NCI-H1092 (cell line): Measurements from ENCODE around the gene COLEC11.
"Not testable (repeated sequence)": the region's sequence is repeated elsewhere in the genome, so short reads cannot be mapped to it uniquely, and the experiment has no call there.

ENCODE experiments used
- DNase-seq: peaks from one replicate; lab custom pipeline; 2025; lab: John Stamatoyannopoulos, UW

Gene COLEC11

GRCh38 chr2:3625186-3625585 is 30.3 kb downstream of the COLEC11 start:
- no peak for DNase-seq

- DNase-seq: no peak
Measured at GRCh38 chr2:3626118-3626811, 31.4 kb downstream of the COLEC11 start.

GRCh38 chr2:3626812-3627499 is 32.0 kb downstream of the COLEC11 start:
- no peak for DNase-seq

DNA sequence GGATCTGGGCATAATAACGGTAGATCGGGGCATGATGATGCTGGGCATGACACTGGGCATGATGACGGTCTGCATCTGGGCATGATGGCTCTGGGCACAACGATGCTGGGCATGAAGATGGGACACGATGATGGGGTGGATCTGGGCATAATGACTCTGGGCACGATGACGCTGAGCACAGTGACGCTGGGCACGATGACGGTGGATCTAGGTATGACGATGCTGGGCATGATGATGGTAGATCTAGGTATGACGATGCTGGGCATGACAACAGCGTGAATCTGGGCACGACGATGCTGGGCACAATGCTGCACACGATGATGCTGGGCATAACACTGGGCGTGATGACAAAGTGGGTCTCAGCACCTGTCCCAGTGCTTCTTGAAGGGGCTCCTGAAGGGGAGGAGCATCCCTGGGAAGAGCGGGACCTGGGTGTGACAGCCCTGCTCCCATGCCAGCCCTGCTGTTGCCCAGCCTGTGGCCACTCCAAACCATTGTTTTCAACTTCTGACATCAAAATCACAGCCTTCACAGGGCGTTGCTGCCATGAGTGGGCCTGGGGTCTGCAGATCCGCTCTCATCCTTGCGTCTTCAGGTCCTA is 32.7 kb downstream of the COLEC11 start:
- DNase-seq: no peak

DNA sequence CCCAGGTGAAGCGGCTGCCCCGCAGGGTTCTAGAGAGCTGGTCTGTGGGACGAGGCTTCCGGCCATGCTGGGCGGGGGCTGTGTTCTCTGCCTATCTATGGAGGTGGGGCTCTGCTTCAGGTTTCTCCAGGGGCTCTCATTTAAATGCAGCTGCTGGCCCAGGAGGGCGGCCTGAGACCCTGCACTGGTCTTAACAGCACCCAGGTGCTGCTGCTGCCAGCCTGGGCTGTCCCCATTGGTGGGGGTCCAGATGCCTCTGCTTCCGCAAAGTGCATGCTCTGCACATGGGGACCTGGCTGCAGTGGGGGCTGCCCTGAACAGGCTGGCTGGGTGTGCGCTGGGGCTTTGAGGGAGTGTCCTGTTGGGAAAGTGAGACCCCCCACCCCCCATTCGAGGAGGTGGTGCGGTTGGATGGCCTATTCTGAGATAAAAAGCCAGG is 33.3 kb downstream of the COLEC11 start:
- no peak for DNase-seq

DNA sequence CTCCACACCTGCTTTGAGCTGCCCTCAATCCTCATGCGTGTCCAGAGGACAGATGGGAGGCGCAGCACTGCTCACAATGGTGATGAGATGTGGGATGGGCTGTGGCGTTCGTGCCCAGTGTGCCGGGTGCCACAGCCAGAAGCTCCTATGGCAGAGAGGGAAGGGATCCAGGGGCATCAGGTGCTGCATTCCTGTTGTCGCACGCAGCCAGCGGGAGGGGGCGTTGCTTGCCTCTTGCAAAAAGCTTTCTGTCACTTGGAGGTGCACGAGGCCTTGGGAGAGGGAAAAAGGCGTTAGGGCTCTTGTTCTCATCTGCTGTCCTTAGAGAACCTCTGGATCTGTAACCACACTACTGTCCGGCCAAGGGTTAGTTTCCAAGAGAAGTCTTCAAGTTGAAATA is 33.9 kb downstream of the COLEC11 start:
- DNase-seq: peak; percentile 35

GRCh38 chr2:3630631-3631030 is 35.7 kb downstream of the COLEC11 start:
- DNase-seq: no peak

DNA sequence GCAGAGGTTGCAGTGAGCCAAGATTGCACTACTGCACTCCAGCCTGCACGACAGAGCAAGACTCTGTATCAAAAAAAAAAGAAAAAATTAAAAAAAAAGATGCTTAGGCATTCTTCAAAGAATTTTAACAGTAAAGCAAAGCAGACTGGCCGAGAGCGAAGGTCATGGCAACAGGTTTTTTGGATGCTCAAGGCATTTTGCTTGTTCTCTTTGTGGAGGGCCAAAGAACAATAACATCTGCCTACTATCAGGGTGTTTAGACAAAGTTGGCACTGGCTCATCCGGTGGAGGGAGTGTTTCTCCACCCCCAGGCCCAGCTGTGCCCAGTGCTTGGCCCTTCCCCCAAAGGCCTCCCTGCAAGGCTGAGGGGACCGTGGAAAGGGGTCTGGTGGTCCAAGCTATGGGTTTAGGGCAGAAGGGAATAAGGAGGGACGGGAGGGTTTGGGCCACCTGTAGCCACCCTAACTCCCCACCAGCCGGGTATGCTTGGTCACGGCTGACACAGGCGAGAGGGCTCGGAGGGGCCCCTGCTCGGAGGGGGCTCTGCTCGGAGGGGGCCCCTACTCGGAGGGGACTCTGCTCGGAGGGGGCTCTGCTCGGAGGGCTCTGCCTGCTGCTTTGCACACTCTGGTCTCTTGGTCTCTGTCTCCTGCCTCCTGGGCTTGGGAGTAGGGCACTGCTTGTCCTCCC is 36.4 kb downstream of the COLEC11 start:
- DNase-seq: no peak

DNA sequence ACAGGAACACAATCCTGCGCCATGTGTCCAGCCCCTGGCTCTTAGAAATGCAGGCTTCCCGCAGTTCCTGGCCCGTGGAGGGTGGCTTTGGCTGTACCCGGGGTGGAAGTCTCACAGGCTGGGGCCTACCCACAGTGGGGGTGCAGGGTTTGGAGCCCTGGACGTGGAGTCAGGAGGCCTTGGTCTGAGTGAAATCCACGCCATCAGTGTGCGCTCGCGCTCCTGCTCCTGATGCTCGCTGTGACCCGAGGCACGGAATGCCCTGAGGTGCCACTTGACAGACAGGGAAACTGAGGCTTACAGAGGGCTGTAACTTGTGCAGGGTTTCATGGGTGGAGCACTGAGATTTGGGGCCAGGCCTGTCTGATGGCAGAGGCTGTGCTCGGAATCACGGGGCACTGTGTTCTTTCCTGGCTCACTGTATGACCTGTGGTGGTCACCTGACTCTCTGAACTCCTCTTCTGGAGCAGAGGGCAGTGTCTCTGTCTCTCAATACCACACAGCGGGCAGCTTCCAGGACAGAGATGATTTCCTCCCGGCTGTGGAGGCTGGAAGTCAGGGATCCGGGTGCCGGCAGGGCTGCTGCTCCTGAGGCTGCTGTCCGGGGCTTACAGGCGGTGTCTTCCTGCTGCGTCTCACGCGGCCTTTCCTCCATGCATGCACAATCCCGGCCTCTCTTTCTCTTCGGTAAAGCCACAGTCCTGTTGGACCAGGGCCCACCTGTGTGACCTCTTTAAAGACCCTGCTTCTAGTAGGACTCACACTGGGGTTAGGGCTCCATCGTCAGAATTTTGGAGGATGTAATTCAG is 37.1 kb downstream of the COLEC11 start:
- no peak for DNase-seq

- DNase-seq: no peak
Measured at GRCh38 chr2:3633089-3633981, 38.4 kb downstream of the COLEC11 start.

DNA sequence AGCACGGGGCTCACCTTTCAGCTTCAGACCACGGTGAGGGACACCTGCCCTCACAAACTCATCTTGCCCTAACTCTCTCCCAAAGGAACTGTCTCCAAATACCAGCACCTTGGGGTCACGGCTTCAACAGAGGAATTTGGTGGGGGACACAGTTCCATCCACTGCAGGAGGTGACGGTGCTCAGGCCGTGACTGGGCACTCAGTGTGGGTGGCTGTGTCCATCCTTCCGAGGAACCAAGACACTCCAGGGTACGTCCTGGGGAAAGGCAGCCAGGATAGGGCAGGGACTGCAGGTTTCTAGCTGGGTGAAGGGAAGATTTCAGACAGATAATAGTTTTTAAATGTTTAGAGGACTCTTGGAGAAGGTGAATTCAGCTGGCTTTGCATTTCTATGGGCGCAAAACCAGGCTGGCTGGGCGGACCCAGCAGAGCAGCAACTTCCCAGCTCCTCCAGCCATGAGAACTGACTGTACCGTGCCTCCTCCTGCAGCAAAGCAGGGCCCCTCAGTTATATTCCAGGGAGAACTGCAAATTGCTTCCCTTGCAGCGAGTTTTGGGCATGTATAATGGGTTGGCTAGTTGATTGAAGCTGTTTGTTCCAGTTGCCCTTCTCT is 39.2 kb downstream of the COLEC11 start:
- no peak for DNase-seq

DNA sequence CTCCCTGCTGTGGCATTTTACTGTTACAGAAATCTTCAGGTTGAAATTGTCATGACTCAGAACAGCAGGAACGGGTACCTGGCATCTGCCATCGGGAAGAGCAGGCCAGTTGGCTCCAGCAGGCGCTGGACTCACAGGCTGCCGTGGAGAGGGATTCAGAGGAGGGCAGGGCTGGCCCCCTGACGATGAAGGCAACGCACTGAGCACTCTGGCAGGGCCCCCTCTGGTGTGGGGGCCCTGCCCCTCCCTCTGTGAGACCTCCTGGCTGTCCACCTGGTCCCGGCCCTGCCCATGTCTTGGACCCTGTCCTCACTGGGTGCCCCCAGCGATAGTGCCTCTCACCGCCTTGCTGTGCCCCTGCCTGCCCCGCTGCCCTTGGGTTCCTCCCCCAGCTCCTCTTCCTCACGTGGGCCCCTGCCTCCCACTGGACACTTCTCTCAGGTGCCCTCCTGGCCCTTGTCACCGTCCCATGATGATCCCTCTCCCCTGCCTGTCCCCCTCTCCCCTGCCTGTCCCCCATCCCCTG is 39.7 kb downstream of the COLEC11 start:
- DNase-seq: no peak

DNA sequence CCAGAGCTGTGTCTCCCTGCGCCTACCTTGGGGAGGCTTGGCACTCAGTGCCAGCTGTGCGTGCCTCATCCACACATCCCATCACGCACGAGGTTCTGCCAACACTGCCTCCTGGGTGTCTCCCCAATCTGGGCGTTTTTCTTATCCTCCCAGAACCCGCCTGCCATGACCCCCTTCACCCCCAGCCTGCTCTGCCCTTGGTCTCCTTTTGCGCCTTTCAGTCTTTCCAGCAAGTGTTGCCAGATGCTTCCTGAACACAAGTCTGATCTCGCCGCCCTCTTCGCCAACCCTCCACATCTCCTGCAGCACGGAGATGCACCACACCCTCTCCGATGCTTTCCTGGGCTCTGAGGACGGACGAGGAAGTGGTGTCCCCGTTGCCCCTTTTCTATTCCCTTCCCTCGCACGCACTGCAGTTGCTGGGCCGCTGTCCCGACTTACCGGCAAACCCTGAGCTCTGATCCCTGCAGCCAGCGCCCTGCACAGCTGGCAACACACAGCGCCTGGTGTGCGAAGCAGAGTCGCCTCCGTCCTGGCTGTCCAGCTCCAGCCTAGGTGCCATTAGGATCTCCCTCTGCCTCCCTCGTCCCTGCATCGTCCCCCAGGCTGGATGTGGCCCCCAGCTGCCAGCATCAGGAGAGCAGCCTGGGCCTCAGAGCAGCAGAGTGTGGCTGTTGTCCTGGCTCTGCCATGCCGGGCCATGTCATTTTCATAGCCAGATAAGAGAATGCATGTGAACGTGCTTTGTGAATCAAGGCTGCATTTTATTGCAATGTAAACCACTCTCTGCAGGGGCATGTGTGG is 40.5 kb downstream of the COLEC11 start:
- no peak for DNase-seq

- DNase-seq: not testable (repeated sequence)
Measured at GRCh38 chr2:3635975-3636327, 41.0 kb downstream of the COLEC11 start.

GRCh38 chr2:3636586-3637310 is 41.8 kb downstream of the COLEC11 start:
- DNase-seq: no peak

DNA sequence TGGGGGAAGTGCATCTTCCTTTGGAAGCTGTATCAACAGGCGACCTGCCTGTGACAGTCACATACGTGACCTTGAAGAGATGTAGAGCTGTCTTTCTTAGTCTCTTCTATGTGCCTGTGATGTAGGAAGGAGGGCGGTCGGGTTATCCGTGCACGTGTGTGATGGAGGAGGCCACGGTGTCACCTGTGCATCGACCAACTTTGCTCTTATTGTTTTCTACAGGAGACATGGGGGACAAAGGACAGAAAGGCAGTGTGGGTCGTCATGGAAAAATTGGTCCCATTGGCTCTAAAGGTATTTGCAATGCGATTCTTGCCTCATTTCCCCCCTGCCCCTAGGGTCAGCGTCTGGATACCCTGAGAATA is 42.4 kb downstream of the COLEC11 start:
- DNase-seq: no peak

DNA sequence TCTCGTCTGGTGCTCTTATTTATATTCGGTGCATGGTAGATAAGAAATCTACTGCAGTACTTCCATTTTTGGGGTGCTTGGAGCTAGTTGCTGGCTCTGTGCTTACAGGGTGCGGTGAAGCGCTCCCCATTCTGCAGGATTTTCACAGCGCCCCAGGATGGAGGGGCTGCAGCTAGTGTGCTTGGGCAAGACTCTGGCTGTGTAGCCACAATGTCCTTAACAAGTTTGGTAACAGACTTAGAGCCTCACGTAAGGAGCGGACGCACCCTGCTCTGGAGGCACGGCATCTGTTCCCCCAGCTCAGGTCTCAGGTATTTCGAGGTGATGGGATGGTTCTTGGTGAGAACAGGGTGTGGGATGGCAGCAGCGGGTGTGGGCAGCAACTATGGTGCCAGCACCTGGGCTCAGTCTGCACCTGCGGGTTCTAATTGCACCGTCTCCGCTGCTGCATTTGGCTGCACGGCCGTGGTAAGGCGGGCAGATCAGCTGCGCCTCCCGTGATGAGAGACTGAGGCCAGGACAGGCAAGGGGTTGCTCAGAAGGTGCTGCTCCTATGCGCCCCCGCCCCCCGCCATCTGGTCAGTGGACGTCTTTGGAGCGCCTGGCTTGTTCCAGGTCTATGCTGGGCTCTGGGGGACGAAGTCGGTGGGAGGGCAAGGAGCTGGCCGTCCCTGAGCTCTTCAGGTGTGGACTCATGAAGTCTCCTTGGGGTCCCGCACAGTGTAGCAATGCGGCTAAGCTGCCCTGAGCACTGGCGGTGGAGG is 43.0 kb downstream of the COLEC11 start:
- no peak for DNase-seq

DNA sequence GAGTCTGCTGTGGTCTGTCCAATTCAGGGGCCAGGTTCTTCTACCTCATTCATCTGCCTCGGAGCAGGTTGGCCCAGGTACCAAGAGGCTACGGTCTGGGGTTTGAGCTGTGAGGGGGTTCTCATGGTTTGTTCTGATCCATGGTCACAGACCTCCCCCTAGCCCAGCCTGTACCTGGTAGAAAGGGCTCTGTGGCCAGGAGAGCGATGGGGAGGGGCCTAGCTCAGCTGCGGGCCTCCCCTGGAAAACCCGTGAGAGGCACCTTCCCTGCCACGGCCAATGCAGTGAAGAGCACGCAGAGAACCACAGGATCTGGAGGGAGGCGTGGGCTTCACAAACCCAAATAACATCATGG is 43.5 kb downstream of the COLEC11 start:
- DNase-seq: no peak
